ENCODE results near the gene SLC44A3. TPM values are rescaled to one million over a fixed set of nuclear protein-coding genes. Genes with fewer than 3 reads are reported as not detected.

The SLC44A3 gene
- polyA plus RNA-seq, 1 donor = 70.5 TPM

- Histone ChIP-seq H3K4me1 (ENCODE audit: control insufficient read depth, insufficient read depth, low read length) (peaks cover 12% of the 10 kb centered on the region), H3K27me3 (ENCODE audit: control insufficient read depth, insufficient read depth, low read length) (no peaks in the 10 kb centered on the region), H3K4me3 (ENCODE audit: low read length) (no peak overlapping the region), H3K9me3 (ENCODE audit: control insufficient read depth, low read depth, low read length) (no peaks in the 10 kb centered on the region), H3K27ac (ENCODE audit: low read length) (peak overlapping the region; percentile 8), H3K36me3 (ENCODE audit: control insufficient read depth, insufficient read depth, low read length) (peaks cover 52% of the 10 kb centered on the region)
- DNase-seq = peak in 1 of 2 donors; percentile 17
- 67% methylated on average over 1 of the region's 4 CpGs for WGBS (ENCODE audit: insufficient coverage, low lambda C conversion rate)
Observed at GRCh38 chr1:94865360-94865759, 45.2 kb downstream of the SLC44A3 start.

- Histone ChIP-seq H3K27ac (ENCODE audit: low read length) (no peak overlapping the region), H3K4me3 (ENCODE audit: low read length) (no peak overlapping the region), H3K36me3 (ENCODE audit: control insufficient read depth, insufficient read depth, low read length) (peaks cover 61% of the 10 kb centered on the region), H3K27me3 (ENCODE audit: control insufficient read depth, insufficient read depth, low read length) (no peaks in the 10 kb centered on the region), H3K4me1 (ENCODE audit: control insufficient read depth, insufficient read depth, low read length) (peaks cover 12% of the 10 kb centered on the region), H3K9me3 (ENCODE audit: control insufficient read depth, low read depth, low read length) (no peaks in the 10 kb centered on the region)
- peak in 1 of 2 donors; percentile 26 for DNase-seq
- WGBS (ENCODE audit: insufficient coverage, low lambda C conversion rate) = 83% methylated on average over 1 of the region's 4 CpGs
Observed at GRCh38 chr1:94866164-94866807, 46.1 kb downstream of the SLC44A3 start.

GRCh38 chr1:94871031-94871430 lies 50.9 kb downstream of the SLC44A3 start:
- Histone ChIP-seq H3K36me3 (ENCODE audit: control insufficient read depth, insufficient read depth, low read length) (peaks cover 74% of the 10 kb centered on the region), H3K27ac (ENCODE audit: low read length) (no peak overlapping the region), H3K4me3 (ENCODE audit: low read length) (no peak overlapping the region), H3K4me1 (ENCODE audit: control insufficient read depth, insufficient read depth, low read length) (no peaks in the 10 kb centered on the region), H3K9me3 (ENCODE audit: control insufficient read depth, low read depth, low read length) (no peaks in the 10 kb centered on the region), H3K27me3 (ENCODE audit: control insufficient read depth, insufficient read depth, low read length) (no peaks in the 10 kb centered on the region)
- no CpG with 5 or more reads among the region's 2 CpGs for whole genome bisulfite sequencing (ENCODE audit: insufficient coverage, low lambda C conversion rate)
- DNase-seq = no peak

GRCh38 chr1:94872771-94873495 lies 52.8 kb downstream of the SLC44A3 start:
- Histone ChIP-seq H3K4me1 (ENCODE audit: control insufficient read depth, insufficient read depth, low read length) (no peaks in the 10 kb centered on the region), H3K4me3 (ENCODE audit: low read length) (no peak overlapping the region), H3K9me3 (ENCODE audit: control insufficient read depth, low read depth, low read length) (no peaks in the 10 kb centered on the region), H3K27me3 (ENCODE audit: control insufficient read depth, insufficient read depth, low read length) (no peaks in the 10 kb centered on the region), H3K27ac (ENCODE audit: low read length) (no peak overlapping the region), H3K36me3 (ENCODE audit: control insufficient read depth, insufficient read depth, low read length) (peaks cover 78% of the 10 kb centered on the region)
- no CpG with 5 or more reads among the region's 4 CpGs for WGBS (ENCODE audit: insufficient coverage, low lambda C conversion rate)
- no peak for DNase-seq

GRCh38 chr1:94873520-94874351 lies 53.6 kb downstream of the SLC44A3 start:
- Histone ChIP-seq H3K27me3 (ENCODE audit: control insufficient read depth, insufficient read depth, low read length) (no peaks in the 10 kb centered on the region), H3K4me3 (ENCODE audit: low read length) (no peak overlapping the region), H3K27ac (ENCODE audit: low read length) (peak overlapping the region; percentile 16), H3K36me3 (ENCODE audit: control insufficient read depth, insufficient read depth, low read length) (peaks cover 77% of the 10 kb centered on the region), H3K4me1 (ENCODE audit: control insufficient read depth, insufficient read depth, low read length) (no peaks in the 10 kb centered on the region), H3K9me3 (ENCODE audit: control insufficient read depth, low read depth, low read length) (no peaks in the 10 kb centered on the region)
- DNase-seq = no peak
- 77% methylated on average over 2 of the region's 7 CpGs for WGBS (ENCODE audit: insufficient coverage, low lambda C conversion rate)

- H3K27ac ChIP-seq (ENCODE audit: low read length) = no peak overlapping the region
- WGBS (ENCODE audit: insufficient coverage, low lambda C conversion rate) = 100% methylated on average over 1 of the region's 6 CpGs
- no peaks in the 10 kb centered on the region for H3K27me3 ChIP-seq (ENCODE audit: control insufficient read depth, insufficient read depth, low read length)
- H3K9me3 ChIP-seq (ENCODE audit: control insufficient read depth, low read depth, low read length) = no peaks in the 10 kb centered on the region
- no peak overlapping the region for H3K4me3 ChIP-seq (ENCODE audit: low read length)
- peaks cover 70% of the 10 kb centered on the region for H3K36me3 ChIP-seq (ENCODE audit: control insufficient read depth, insufficient read depth, low read length)
- DNase-seq = no peak
- no peaks in the 10 kb centered on the region for H3K4me1 ChIP-seq (ENCODE audit: control insufficient read depth, insufficient read depth, low read length)
Observed at GRCh38 chr1:94874423-94874822, 54.3 kb downstream of the SLC44A3 start.

- no CpG with 5 or more reads among the region's 4 CpGs for WGBS (ENCODE audit: insufficient coverage, low lambda C conversion rate)
- Histone ChIP-seq H3K9me3 (ENCODE audit: control insufficient read depth, low read depth, low read length) (no peaks in the 10 kb centered on the region), H3K27me3 (ENCODE audit: control insufficient read depth, insufficient read depth, low read length) (no peaks in the 10 kb centered on the region), H3K36me3 (ENCODE audit: control insufficient read depth, insufficient read depth, low read length) (peaks cover 61% of the 10 kb centered on the region), H3K4me3 (ENCODE audit: low read length) (no peak overlapping the region), H3K4me1 (ENCODE audit: control insufficient read depth, insufficient read depth, low read length) (no peaks in the 10 kb centered on the region), H3K27ac (ENCODE audit: low read length) (no peak overlapping the region)
- DNase-seq = no peak
Observed at GRCh38 chr1:94875794-94876193, 55.6 kb downstream of the SLC44A3 start.

GRCh38 chr1:94876362-94876761 lies 56.2 kb downstream of the SLC44A3 start:
- Histone ChIP-seq H3K9me3 (ENCODE audit: control insufficient read depth, low read depth, low read length) (no peaks in the 10 kb centered on the region), H3K27ac (ENCODE audit: low read length) (no peak overlapping the region), H3K27me3 (ENCODE audit: control insufficient read depth, insufficient read depth, low read length) (no peaks in the 10 kb centered on the region), H3K4me1 (ENCODE audit: control insufficient read depth, insufficient read depth, low read length) (no peaks in the 10 kb centered on the region), H3K36me3 (ENCODE audit: control insufficient read depth, insufficient read depth, low read length) (peaks cover 58% of the 10 kb centered on the region), H3K4me3 (ENCODE audit: low read length) (no peak overlapping the region)
- DNase-seq = no peak
- no CpG with 5 or more reads among the region's 3 CpGs for WGBS (ENCODE audit: insufficient coverage, low lambda C conversion rate)

GRCh38 chr1:94878329-94878728 lies 58.2 kb downstream of the SLC44A3 start:
- H3K4me3 ChIP-seq (ENCODE audit: low read length) = no peak overlapping the region
- H3K4me1 ChIP-seq (ENCODE audit: control insufficient read depth, insufficient read depth, low read length) = no peaks in the 10 kb centered on the region
- no peaks in the 10 kb centered on the region for H3K9me3 ChIP-seq (ENCODE audit: control insufficient read depth, low read depth, low read length)
- DNase-seq = no peak
- H3K36me3 ChIP-seq (ENCODE audit: control insufficient read depth, insufficient read depth, low read length) = peaks cover 48% of the 10 kb centered on the region
- no peaks in the 10 kb centered on the region for H3K27me3 ChIP-seq (ENCODE audit: control insufficient read depth, insufficient read depth, low read length)
- no peak overlapping the region for H3K27ac ChIP-seq (ENCODE audit: low read length)
- WGBS (ENCODE audit: insufficient coverage, low lambda C conversion rate) = 100% methylated on average over 1 of the region's 5 CpGs

- 75% methylated on average over 2 of the region's 4 CpGs for WGBS (ENCODE audit: insufficient coverage, low lambda C conversion rate)
- H3K36me3 ChIP-seq (ENCODE audit: control insufficient read depth, insufficient read depth, low read length) = peaks cover 26% of the 10 kb centered on the region
- no peaks in the 10 kb centered on the region for H3K27me3 ChIP-seq (ENCODE audit: control insufficient read depth, insufficient read depth, low read length)
- no peak for DNase-seq
- no peaks in the 10 kb centered on the region for H3K9me3 ChIP-seq (ENCODE audit: control insufficient read depth, low read depth, low read length)
- H3K27ac ChIP-seq (ENCODE audit: low read length) = peak overlapping the region; percentile 8
- H3K4me3 ChIP-seq (ENCODE audit: low read length) = no peak overlapping the region
- no peaks in the 10 kb centered on the region for H3K4me1 ChIP-seq (ENCODE audit: control insufficient read depth, insufficient read depth, low read length)
Observed at GRCh38 chr1:94883691-94884090, 63.5 kb downstream of the SLC44A3 start.
